ENCODE data around the gene CDC42SE2. TPM values are rescaled to one million over a fixed set of nuclear protein-coding genes. Genes with fewer than 3 reads are reported as not detected.

The CDC42SE2 gene
- total and polyA plus RNA-seq, 2 experiments from 2014 or later = 24.2 to 36.2 TPM

DNA sequence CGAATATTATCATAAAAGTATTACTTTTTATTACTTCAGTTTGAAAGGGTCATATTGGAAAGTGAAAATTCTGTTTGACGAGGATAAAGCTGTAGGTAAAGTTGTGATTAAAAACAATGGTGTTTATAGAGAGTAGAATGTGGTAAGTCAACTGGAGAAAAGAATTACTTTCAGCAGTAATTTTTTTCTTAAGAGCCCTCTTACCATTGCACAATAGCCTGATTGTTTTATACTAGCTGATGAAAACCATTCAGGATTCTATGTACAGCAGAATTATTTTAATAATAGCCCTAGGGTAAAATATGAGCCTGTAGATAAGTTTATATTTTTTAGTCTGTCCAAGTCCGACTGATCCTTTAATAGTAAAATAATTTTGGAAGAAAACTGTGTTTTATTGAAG lies 16.6 kb downstream of the CDC42SE2 start:
- H3K9me3 Mint-ChIP-seq = peaks cover 23% of the 10 kb centered on the region
- peaks cover 93% of the 10 kb centered on the region for H3K79me2 ChIP-seq (replicated peaks; ENCODE audit: insufficient read depth)
- TF ChIP-seq, protein P1, sequence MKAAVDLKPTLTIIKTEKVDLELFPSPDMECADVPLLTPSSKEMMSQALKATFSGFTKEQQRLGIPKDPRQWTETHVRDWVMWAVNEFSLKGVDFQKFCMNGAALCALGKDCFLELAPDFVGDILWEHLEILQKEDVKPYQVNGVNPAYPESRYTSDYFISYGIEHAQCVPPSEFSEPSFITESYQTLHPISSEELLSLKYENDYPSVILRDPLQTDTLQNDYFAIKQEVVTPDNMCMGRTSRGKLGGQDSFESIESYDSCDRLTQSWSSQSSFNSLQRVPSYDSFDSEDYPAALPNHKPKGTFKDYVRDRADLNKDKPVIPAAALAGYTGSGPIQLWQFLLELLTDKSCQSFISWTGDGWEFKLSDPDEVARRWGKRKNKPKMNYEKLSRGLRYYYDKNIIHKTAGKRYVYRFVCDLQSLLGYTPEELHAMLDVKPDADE (IDR thresholded peaks at IDR 0.05) = no peak
- no peak for TF ChIP-seq STAT1 (IDR thresholded peaks at IDR 0.05; ENCODE audit: unreplicated experiment)
- no peak for TF ChIP-seq JUNB (IDR thresholded peaks at IDR 0.05; ENCODE audit: unreplicated experiment)
- TF ChIP-seq, protein P2, sequence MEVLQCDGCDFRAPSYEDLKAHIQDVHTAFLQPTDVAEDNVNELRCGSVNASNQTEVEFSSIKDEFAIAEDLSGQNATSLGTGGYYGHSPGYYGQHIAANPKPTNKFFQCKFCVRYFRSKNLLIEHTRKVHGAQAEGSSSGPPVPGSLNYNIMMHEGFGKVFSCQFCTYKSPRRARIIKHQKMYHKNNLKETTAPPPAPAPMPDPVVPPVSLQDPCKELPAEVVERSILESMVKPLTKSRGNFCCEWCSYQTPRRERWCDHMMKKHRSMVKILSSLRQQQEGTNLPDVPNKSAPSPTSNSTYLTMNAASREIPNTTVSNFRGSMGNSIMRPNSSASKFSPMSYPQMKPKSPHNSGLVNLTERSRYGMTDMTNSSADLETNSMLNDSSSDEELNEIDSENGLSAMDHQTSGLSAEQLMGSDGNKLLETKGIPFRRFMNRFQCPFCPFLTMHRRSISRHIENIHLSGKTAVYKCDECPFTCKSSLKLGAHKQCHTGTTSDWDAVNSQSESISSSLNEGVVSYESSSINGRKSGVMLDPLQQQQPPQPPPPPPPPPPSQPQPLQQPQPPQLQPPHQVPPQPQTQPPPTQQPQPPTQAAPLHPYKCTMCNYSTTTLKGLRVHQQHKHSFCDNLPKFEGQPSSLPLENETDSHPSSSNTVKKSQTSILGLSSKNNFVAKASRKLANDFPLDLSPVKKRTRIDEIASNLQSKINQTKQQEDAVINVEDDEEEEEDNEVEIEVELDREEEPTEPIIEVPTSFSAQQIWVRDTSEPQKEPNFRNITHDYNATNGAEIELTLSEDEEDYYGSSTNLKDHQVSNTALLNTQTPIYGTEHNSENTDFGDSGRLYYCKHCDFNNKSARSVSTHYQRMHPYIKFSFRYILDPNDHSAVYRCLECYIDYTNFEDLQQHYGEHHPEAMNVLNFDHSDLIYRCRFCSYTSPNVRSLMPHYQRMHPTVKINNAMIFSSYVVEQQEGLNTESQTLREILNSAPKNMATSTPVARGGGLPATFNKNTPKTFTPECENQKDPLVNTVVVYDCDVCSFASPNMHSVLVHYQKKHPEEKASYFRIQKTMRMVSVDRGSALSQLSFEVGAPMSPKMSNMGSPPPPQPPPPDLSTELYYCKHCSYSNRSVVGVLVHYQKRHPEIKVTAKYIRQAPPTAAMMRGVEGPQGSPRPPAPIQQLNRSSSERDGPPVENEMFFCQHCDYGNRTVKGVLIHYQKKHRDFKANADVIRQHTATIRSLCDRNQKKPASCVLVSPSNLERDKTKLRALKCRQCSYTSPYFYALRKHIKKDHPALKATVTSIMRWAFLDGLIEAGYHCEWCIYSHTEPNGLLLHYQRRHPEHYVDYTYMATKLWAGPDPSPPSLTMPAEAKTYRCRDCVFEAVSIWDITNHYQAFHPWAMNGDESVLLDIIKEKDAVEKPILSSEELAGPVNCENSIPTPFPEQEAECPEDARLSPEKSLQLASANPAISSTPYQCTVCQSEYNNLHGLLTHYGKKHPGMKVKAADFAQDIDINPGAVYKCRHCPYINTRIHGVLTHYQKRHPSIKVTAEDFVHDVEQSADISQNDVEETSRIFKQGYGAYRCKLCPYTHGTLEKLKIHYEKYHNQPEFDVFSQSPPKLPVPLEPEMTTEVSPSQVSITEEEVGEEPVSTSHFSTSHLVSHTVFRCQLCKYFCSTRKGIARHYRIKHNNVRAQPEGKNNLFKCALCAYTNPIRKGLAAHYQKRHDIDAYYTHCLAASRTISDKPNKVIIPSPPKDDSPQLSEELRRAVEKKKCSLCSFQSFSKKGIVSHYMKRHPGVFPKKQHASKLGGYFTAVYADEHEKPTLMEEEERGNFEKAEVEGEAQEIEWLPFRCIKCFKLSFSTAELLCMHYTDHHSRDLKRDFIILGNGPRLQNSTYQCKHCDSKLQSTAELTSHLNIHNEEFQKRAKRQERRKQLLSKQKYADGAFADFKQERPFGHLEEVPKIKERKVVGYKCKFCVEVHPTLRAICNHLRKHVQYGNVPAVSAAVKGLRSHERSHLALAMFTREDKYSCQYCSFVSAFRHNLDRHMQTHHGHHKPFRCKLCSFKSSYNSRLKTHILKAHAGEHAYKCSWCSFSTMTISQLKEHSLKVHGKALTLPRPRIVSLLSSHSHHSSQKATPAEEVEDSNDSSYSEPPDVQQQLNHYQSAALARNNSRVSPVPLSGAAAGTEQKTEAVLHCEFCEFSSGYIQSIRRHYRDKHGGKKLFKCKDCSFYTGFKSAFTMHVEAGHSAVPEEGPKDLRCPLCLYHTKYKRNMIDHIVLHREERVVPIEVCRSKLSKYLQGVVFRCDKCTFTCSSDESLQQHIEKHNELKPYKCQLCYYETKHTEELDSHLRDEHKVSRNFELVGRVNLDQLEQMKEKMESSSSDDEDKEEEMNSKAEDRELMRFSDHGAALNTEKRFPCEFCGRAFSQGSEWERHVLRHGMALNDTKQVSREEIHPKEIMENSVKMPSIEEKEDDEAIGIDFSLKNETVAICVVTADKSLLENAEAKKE (CRISPR knock-in tag; IDR thresholded peaks at IDR 0.05) = no peak
- TF ChIP-seq, protein P3, sequence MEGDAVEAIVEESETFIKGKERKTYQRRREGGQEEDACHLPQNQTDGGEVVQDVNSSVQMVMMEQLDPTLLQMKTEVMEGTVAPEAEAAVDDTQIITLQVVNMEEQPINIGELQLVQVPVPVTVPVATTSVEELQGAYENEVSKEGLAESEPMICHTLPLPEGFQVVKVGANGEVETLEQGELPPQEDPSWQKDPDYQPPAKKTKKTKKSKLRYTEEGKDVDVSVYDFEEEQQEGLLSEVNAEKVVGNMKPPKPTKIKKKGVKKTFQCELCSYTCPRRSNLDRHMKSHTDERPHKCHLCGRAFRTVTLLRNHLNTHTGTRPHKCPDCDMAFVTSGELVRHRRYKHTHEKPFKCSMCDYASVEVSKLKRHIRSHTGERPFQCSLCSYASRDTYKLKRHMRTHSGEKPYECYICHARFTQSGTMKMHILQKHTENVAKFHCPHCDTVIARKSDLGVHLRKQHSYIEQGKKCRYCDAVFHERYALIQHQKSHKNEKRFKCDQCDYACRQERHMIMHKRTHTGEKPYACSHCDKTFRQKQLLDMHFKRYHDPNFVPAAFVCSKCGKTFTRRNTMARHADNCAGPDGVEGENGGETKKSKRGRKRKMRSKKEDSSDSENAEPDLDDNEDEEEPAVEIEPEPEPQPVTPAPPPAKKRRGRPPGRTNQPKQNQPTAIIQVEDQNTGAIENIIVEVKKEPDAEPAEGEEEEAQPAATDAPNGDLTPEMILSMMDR (conservative IDR thresholded peaks at IDR 0.05; ENCODE audit: low read depth in 2 of 2) = no peak
- no peak for TF ChIP-seq POLR2AphosphoS5 (IDR thresholded peaks at IDR 0.05; ENCODE audit: low read depth)
- TF ChIP-seq ZNF331 (CRISPR knock-in tag; IDR thresholded peaks at IDR 0.05; ENCODE audit: low read depth) = no peak
- no peak for TF ChIP-seq ZNF114 (CRISPR knock-in tag; IDR thresholded peaks at IDR 0.05)
- no peak for TF ChIP-seq CREB1 (CRISPR knock-in tag; IDR thresholded peaks at IDR 0.05; ENCODE audit: low read depth)
- no peak for TF ChIP-seq EZH2 (IDR thresholded peaks at IDR 0.05; ENCODE audit: low read depth, unreplicated experiment)
- no peak for TF ChIP-seq NANOG (IDR thresholded peaks at IDR 0.05; ENCODE audit: borderline replicate concordance)
- TF ChIP-seq, protein P4, sequence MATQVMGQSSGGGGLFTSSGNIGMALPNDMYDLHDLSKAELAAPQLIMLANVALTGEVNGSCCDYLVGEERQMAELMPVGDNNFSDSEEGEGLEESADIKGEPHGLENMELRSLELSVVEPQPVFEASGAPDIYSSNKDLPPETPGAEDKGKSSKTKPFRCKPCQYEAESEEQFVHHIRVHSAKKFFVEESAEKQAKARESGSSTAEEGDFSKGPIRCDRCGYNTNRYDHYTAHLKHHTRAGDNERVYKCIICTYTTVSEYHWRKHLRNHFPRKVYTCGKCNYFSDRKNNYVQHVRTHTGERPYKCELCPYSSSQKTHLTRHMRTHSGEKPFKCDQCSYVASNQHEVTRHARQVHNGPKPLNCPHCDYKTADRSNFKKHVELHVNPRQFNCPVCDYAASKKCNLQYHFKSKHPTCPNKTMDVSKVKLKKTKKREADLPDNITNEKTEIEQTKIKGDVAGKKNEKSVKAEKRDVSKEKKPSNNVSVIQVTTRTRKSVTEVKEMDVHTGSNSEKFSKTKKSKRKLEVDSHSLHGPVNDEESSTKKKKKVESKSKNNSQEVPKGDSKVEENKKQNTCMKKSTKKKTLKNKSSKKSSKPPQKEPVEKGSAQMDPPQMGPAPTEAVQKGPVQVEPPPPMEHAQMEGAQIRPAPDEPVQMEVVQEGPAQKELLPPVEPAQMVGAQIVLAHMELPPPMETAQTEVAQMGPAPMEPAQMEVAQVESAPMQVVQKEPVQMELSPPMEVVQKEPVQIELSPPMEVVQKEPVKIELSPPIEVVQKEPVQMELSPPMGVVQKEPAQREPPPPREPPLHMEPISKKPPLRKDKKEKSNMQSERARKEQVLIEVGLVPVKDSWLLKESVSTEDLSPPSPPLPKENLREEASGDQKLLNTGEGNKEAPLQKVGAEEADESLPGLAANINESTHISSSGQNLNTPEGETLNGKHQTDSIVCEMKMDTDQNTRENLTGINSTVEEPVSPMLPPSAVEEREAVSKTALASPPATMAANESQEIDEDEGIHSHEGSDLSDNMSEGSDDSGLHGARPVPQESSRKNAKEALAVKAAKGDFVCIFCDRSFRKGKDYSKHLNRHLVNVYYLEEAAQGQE (IDR thresholded peaks at IDR 0.05; ENCODE audit: unreplicated experiment) = no peak
- no peak for TF ChIP-seq EZH2phosphoT487 (IDR thresholded peaks at IDR 0.05; ENCODE audit: unreplicated experiment)
- no peaks in the 10 kb centered on the region for H3K9me2 ChIP-seq (ENCODE audit: insufficient read depth)
- no peaks in the 10 kb centered on the region for H3K36me3 ChIP-seq (ENCODE audit: insufficient read depth)
- H3K4me3 ChIP-seq = no peak overlapping the region
- no peak overlapping the region for H3K4me2 ChIP-seq
- peaks cover 13% of the 10 kb centered on the region for H3K4me1 Mint-ChIP-seq
- H3K4me1 ChIP-seq (ENCODE audit: insufficient read depth) = no peaks in the 10 kb centered on the region
- H4K20me1 ChIP-seq (replicated peaks; ENCODE audit: insufficient read depth) = peaks cover 7% of the 10 kb centered on the region; the same call in 1 of the 2 replicates
- peaks cover 16% of the 10 kb centered on the region for H3K27me3 Mint-ChIP-seq (ENCODE audit: insufficient read depth, low read depth, poor library complexity)
- peaks cover 6% of the 10 kb centered on the region; the same call in 1 of the 2 replicates for H3F3A ChIP-seq (replicated peaks; ENCODE audit: low read depth)
- no peaks in the 10 kb centered on the region for H3K27me3 ChIP-seq (ENCODE audit: insufficient read depth)
- DNase-seq (ENCODE audit: low spot score) = no peak
- ATAC-seq = no peak
- H3K36me3 Mint-ChIP-seq (ENCODE audit: low read depth) = peaks cover 20% of the 10 kb centered on the region; the same call in 2 of the 3 replicates
- H3K4me3 Mint-ChIP-seq = no peak overlapping the region
- no peak overlapping the region for H3K27ac Mint-ChIP-seq
- H3K27ac ChIP-seq (ENCODE audit: low read depth) = no peak overlapping the region
- H2AFZ ChIP-seq = no peak overlapping the region
